22Rv1 (cell line): ENCODE data around the gene ASIC3.

ENCODE experiments used
- ZFX ChIP-seq: fragments of 450-650 bp; IDR thresholded peaks from 2 replicates; pipeline ENCODE4 v1.6.1; 2017; ENCODE audit warnings: antibody characterized with exemption, borderline replicate concordance
- TF ChIP-seq, protein P1 (sequence below): fragments of 450-650 bp; IDR thresholded peaks from 2 replicates; pipeline ENCODE4 v1.5.1; 2017; ENCODE audit warnings: mild to moderate bottlenecking

- TF ChIP-seq, protein P1, sequence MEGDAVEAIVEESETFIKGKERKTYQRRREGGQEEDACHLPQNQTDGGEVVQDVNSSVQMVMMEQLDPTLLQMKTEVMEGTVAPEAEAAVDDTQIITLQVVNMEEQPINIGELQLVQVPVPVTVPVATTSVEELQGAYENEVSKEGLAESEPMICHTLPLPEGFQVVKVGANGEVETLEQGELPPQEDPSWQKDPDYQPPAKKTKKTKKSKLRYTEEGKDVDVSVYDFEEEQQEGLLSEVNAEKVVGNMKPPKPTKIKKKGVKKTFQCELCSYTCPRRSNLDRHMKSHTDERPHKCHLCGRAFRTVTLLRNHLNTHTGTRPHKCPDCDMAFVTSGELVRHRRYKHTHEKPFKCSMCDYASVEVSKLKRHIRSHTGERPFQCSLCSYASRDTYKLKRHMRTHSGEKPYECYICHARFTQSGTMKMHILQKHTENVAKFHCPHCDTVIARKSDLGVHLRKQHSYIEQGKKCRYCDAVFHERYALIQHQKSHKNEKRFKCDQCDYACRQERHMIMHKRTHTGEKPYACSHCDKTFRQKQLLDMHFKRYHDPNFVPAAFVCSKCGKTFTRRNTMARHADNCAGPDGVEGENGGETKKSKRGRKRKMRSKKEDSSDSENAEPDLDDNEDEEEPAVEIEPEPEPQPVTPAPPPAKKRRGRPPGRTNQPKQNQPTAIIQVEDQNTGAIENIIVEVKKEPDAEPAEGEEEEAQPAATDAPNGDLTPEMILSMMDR: no peak
- no peak for TF ChIP-seq ZFX
Measured at GRCh38 chr7:151014950-151015349, 33.4 kb upstream of the ASIC3 start.
